BLaER1 treated with 17β-estradiol and CSF1 and Interleukin-3, amounts not matched to agents 10 nM and 100 nM (cell line): ENCODE measurements around the gene PLXNB2.
A peak's percentile ranks its signal among the peaks of the same experiment; 100 is the strongest.

ENCODE experiments used
- H3K27ac ChIP-seq, 11 experiments: shearing (Covaris generic); formaldehyde crosslinking; 2 replicates each; pipeline ENCODE4 v1.8.1; 2022
- H3K27me3 ChIP-seq, 11 experiments: shearing (Covaris generic); formaldehyde crosslinking; 2 replicates each; pipeline ENCODE4 v1.8.1; 2022
- H3K36me3 ChIP-seq, 11 experiments: shearing (Covaris generic); formaldehyde crosslinking; 2 replicates each; pipeline ENCODE4 v1.8.1; 2022
- H3K4me1 ChIP-seq, 10 experiments: shearing (Covaris generic); formaldehyde crosslinking; 2 replicates each; pipeline ENCODE4 v1.8.1; 2022
- H3K4me2 ChIP-seq, 11 experiments: shearing (Covaris generic); formaldehyde crosslinking; 2 replicates each; pipeline ENCODE4 v1.8.1; 2022
- H3K4me3 ChIP-seq, 10 experiments: shearing (Covaris generic); formaldehyde crosslinking; 2 replicates each; pipeline ENCODE4 v1.8.1; 2022
- H3K9ac ChIP-seq, 11 experiments: shearing (Covaris generic); formaldehyde crosslinking; 2 replicates each; pipeline ENCODE4 v1.8.1; 2022
- H3K9me3 ChIP-seq, 11 experiments: shearing (Covaris generic); formaldehyde crosslinking; replicated peaks in 1 of 11; 2 replicates each; pipeline ENCODE4 v1.8.1; 2022
- H4K20me1 ChIP-seq, 11 experiments: shearing (Covaris generic); formaldehyde crosslinking; 2 replicates each; pipeline ENCODE4 v1.8.1; 2022
- Cebpa-rat ChIP-seq, 11 experiments: shearing (Covaris generic); IDR thresholded peaks; 2 replicates each; pipeline ENCODE4 v1.8.1; 2022

The PLXNB2 gene

DNA sequence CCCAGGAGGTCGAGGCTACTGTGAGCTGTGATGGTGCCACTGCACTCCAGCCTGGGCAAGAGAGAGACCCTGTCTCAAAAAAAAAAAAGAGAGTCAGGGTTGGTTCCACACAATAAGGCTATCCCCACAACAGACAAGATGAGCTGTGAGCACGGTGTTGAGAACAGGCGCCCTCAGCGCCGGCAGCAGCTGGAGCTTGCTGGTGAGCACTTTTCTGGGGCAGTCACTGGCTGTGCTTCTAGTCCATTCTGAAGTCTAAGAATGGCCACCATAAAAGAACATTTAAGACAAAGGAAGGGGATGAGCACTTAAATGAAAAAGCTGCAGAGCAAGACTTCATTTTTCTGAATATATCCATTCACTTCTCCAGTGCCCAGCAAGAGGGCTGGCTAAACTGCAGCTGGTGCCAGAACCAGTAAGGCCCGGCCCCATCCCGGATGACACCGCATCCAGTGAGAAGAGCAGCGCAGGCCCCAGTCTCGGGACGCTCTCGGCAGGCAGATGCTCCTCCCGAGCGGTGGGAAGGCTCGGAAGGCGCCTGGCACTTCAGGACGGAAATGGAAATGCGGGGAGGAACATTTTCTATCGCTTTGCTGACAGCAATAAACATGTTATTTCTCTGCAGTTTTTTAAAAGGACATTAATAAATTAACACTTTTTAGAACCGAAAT lies 74.8 kb downstream of the PLXNB2 start:
- Histone ChIP-seq H3K4me2 (peak overlapping the region in 4 of 11 experiments; percentile 28 to 98 (median 74); a peak in 8 of 22 replicates), H4K20me1 (peaks cover 63 to 98% (median 81%) of the 10 kb centered on the region in 11 experiments), H3K27ac (no peak overlapping the region), H3K36me3 (peaks cover 11 to 69% (median 36%) of the 10 kb centered on the region in 11 experiments; a peak in 20 of 22 replicates), H3K4me1 (peaks cover 20 to 86% (median 73%) of the 10 kb centered on the region in 10 experiments), H3K9me3 (peaks cover 0 to 9% (median 0%) of the 10 kb centered on the region in 11 experiments; a peak in 2 of 22 replicates), H3K4me3 (no peak overlapping the region), H3K9ac (peak overlapping the region in 3 of 11 experiments; percentile 6 to 29 (median 10); a peak in 1 of 22 replicates), H3K27me3 (peaks cover 0 to 14% (median 0%) of the 10 kb centered on the region in 11 experiments; a peak in 6 of 22 replicates)
- no peak for TF ChIP-seq Cebpa-rat (IDR thresholded peaks at IDR 0.05)

DNA sequence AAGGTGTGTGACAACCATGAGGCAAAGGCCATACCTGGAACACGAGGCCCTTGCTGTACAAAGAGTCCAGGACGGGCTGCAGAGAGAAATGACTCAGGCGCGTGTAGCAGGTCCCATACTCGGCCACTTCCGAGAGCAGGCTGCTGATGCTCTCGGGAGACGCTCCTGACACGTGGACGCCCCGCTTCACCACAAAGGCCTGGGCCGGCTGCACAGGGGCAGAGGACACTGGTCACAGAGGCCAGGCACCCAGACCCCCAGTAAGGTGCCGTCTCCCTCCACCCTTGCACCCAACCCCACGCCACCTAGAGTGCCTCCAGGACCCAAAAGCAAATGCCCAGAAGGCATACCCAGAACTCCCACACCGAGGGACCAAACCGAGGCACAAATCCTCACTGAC lies 78.1 kb downstream of the PLXNB2 start:
- Histone ChIP-seq H3K27ac (no peak overlapping the region), H3K9me3 (peaks cover 0 to 2% (median 0%) of the 10 kb centered on the region in 11 experiments; a peak in 2 of 22 replicates), H3K27me3 (peaks cover 0 to 24% (median 0%) of the 10 kb centered on the region in 11 experiments; a peak in 6 of 22 replicates), H3K36me3 (peaks cover 22 to 74% (median 44%) of the 10 kb centered on the region in 11 experiments), H3K4me3 (no peak overlapping the region), H3K9ac (peak overlapping the region in 2 of 11 experiments; percentile 33 to 59; a peak in 1 of 22 replicates), H3K4me2 (peak overlapping the region in 8 of 11 experiments; percentile 89 to 99 (median 95); a peak in 15 of 22 replicates), H3K4me1 (peaks cover 14 to 85% (median 67%) of the 10 kb centered on the region in 10 experiments), H4K20me1 (peaks cover 47 to 95% (median 75%) of the 10 kb centered on the region in 11 experiments)
- TF ChIP-seq Cebpa-rat (IDR thresholded peaks at IDR 0.05), result no peak

- TF ChIP-seq Cebpa-rat (IDR thresholded peaks at IDR 0.05), result no peak
- Histone ChIP-seq H3K9me3 (no peaks in the 10 kb centered on the region), H3K27me3 (peaks cover 0 to 24% (median 0%) of the 10 kb centered on the region in 11 experiments; a peak in 6 of 22 replicates), H3K4me3 (no peak overlapping the region), H3K27ac (peak overlapping the region in 1 of 11 experiments; percentile 2; a peak in 1 of 22 replicates), H4K20me1 (peaks cover 37 to 94% (median 68%) of the 10 kb centered on the region in 11 experiments; a peak in 21 of 22 replicates), H3K4me1 (peaks cover 14 to 82% (median 67%) of the 10 kb centered on the region in 10 experiments), H3K36me3 (peaks cover 26 to 76% (median 49%) of the 10 kb centered on the region in 11 experiments), H3K9ac (peak overlapping the region in 4 of 11 experiments; percentile 22 to 59 (median 46); a peak in 2 of 22 replicates), H3K4me2 (peak overlapping the region in 10 of 11 experiments; percentile 33 to 99 (median 92); a peak in 18 of 22 replicates)
Measured at GRCh38 chr22:50228366-50228765, 79.1 kb downstream of the PLXNB2 start.

GRCh38 chr22:50227579-50228215 lies 79.7 kb downstream of the PLXNB2 start:
- peak overlapping the region in 4 of 11 experiments; percentile 1 to 46 (median 24); a peak in 5 of 22 replicates for H3K27ac ChIP-seq
- peaks cover 26 to 76% (median 49%) of the 10 kb centered on the region in 11 experiments for H3K36me3 ChIP-seq
- no peak for TF ChIP-seq Cebpa-rat (IDR thresholded peaks at IDR 0.05)
- H3K4me1 ChIP-seq, result peaks cover 14 to 82% (median 71%) of the 10 kb centered on the region in 10 experiments
- H3K9me3 ChIP-seq, result no peaks in the 10 kb centered on the region
- peaks cover 0 to 24% (median 0%) of the 10 kb centered on the region in 11 experiments; a peak in 6 of 22 replicates for H3K27me3 ChIP-seq
- H3K9ac ChIP-seq, result peak overlapping the region in 4 of 11 experiments; percentile 49 to 63 (median 59); a peak in 7 of 22 replicates
- H3K4me2 ChIP-seq, result peak overlapping the region; percentile 33 to 99 (median 91); a peak in 20 of 22 replicates
- H3K4me3 ChIP-seq, result peak overlapping the region in 2 of 10 experiments; percentile 39 to 47; a peak in 3 of 20 replicates
- H4K20me1 ChIP-seq, result peaks cover 33 to 94% (median 68%) of the 10 kb centered on the region in 11 experiments; a peak in 21 of 22 replicates

GRCh38 chr22:50226875-50227165 lies 80.6 kb downstream of the PLXNB2 start:
- Histone ChIP-seq H4K20me1 (peaks cover 36 to 95% (median 72%) of the 10 kb centered on the region in 11 experiments; a peak in 21 of 22 replicates), H3K4me2 (peak overlapping the region; percentile 33 to 99 (median 91); a peak in 21 of 22 replicates)

GRCh38 chr22:50226063-50226874 lies 81.2 kb downstream of the PLXNB2 start:
- peaks cover 14 to 82% (median 74%) of the 10 kb centered on the region in 10 experiments for H3K4me1 ChIP-seq
- TF ChIP-seq Cebpa-rat (IDR thresholded peaks at IDR 0.05), result no peak
- H3K9ac ChIP-seq, result peak overlapping the region in 7 of 11 experiments; percentile 17 to 63 (median 49); a peak in 10 of 22 replicates
- peaks cover 40 to 76% (median 58%) of the 10 kb centered on the region in 11 experiments for H3K36me3 ChIP-seq
- H3K9me3 ChIP-seq, result no peaks in the 10 kb centered on the region
- H3K27me3 ChIP-seq, result peaks cover 0 to 24% (median 0%) of the 10 kb centered on the region in 11 experiments; a peak in 6 of 22 replicates
- H3K27ac ChIP-seq, result 0 out of 22 replicates have a peak overlapping the region, but pooled peaks of 3 of the 11 experiments have one; percentile 17 to 42 (median 27)
- H3K4me3 ChIP-seq, result peak overlapping the region in 4 of 10 experiments; percentile 13 to 47 (median 36); a peak in 6 of 20 replicates
- peak overlapping the region; percentile 33 to 99 (median 91); a peak in 21 of 22 replicates for H3K4me2 ChIP-seq
- peaks cover 41 to 95% (median 77%) of the 10 kb centered on the region in 11 experiments; a peak in 21 of 22 replicates for H4K20me1 ChIP-seq

More at GRCh38 chr22:50226875-50227165, 80.6 kb downstream of the PLXNB2 start:
- no peak for TF ChIP-seq Cebpa-rat (IDR thresholded peaks at IDR 0.05)
- peaks cover 35 to 76% (median 53%) of the 10 kb centered on the region in 11 experiments for H3K36me3 ChIP-seq
- H3K9me3 ChIP-seq, result no peaks in the 10 kb centered on the region
- peaks cover 14 to 82% (median 74%) of the 10 kb centered on the region in 10 experiments for H3K4me1 ChIP-seq
- peak overlapping the region in 4 of 10 experiments; percentile 13 to 47 (median 36); a peak in 6 of 20 replicates for H3K4me3 ChIP-seq
- H3K27ac ChIP-seq, result peak overlapping the region in 4 of 11 experiments; percentile 17 to 46 (median 34); a peak in 2 of 22 replicates
- H3K27me3 ChIP-seq, result peaks cover 0 to 24% (median 0%) of the 10 kb centered on the region in 11 experiments; a peak in 6 of 22 replicates
- H3K9ac ChIP-seq, result peak overlapping the region in 7 of 11 experiments; percentile 17 to 63 (median 49); a peak in 11 of 22 replicates

DNA sequence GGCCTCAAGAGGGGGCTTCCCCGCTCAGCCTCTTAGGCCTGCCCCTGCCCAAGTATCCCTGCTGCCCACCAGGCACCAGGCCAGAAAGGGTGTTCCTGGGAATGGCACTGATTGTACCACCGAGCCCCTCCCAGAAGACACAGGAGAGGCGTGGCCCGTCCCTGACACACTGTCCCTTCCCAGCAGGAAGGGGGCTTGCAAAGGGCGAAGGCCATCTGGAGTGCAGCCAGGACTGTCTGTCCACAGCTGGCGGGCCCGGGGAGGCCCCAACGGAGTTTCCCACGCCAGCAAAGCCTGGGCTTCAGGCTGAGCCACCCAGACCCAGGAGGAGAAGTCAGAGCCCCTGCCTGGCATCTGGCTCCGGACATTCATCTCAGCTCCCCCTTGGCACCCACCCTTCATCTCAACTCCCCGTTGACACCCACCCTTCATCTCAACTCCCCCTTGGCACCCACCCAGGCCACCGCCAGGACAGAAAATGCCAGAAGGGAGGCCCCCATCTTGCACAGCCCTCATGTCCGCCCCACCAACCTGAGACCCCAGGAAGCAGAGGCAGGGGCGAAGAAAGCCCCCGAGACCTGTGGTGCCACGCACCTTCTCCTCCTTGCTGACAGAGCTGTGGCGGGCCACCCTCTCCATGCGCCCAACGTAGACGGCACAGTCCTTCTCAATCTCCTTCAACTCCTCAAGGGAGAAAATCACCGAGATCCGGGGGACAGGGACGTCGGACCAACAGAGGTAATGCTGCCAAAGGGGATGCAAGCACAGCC lies 82.1 kb downstream of the PLXNB2 start:
- H4K20me1 ChIP-seq, result peaks cover 46 to 95% (median 85%) of the 10 kb centered on the region in 11 experiments; a peak in 21 of 22 replicates
- peak overlapping the region in 7 of 11 experiments; percentile 9 to 97 (median 51); a peak in 9 of 22 replicates for H3K4me2 ChIP-seq
- H3K36me3 ChIP-seq, result peaks cover 49 to 80% (median 67%) of the 10 kb centered on the region in 11 experiments
- no peaks in the 10 kb centered on the region for H3K9me3 ChIP-seq
- no peak overlapping the region for H3K9ac ChIP-seq
- H3K4me3 ChIP-seq, result no peak overlapping the region
- H3K27ac ChIP-seq, result no peak overlapping the region
- H3K27me3 ChIP-seq, result peaks cover 0 to 24% (median 0%) of the 10 kb centered on the region in 11 experiments; a peak in 6 of 22 replicates
- H3K4me1 ChIP-seq, result peaks cover 14 to 82% (median 69%) of the 10 kb centered on the region in 10 experiments
- no peak for TF ChIP-seq Cebpa-rat (IDR thresholded peaks at IDR 0.05)
